Stimulated activated naive CD8-positive, alpha-beta T cell treated with anti-CD3 and anti-CD28 coated beads, Interleukin-15, Interleukin-2, amounts not matched to agents 100 U/mL and 50 U/mL, for 24 hours (primary cell): Measurements from ENCODE around the gene KIF26B.
A peak's percentile ranks its signal among the peaks of the same experiment; 100 is the strongest.
"Not testable (repeated sequence)": the region's sequence is repeated elsewhere in the genome, so short reads cannot be mapped to it uniquely, and the experiment has no call there.

Experiments
- ATAC-seq: fragments of 150-1000 bp; cut with Tn5 transposase; one replicate; pipeline ENCODE4 v1.10.0; 2021
- DNase-seq: peaks from one replicate; pipeline ENCODE4 v3.0.0; 2021

Gene KIF26B

DNA sequence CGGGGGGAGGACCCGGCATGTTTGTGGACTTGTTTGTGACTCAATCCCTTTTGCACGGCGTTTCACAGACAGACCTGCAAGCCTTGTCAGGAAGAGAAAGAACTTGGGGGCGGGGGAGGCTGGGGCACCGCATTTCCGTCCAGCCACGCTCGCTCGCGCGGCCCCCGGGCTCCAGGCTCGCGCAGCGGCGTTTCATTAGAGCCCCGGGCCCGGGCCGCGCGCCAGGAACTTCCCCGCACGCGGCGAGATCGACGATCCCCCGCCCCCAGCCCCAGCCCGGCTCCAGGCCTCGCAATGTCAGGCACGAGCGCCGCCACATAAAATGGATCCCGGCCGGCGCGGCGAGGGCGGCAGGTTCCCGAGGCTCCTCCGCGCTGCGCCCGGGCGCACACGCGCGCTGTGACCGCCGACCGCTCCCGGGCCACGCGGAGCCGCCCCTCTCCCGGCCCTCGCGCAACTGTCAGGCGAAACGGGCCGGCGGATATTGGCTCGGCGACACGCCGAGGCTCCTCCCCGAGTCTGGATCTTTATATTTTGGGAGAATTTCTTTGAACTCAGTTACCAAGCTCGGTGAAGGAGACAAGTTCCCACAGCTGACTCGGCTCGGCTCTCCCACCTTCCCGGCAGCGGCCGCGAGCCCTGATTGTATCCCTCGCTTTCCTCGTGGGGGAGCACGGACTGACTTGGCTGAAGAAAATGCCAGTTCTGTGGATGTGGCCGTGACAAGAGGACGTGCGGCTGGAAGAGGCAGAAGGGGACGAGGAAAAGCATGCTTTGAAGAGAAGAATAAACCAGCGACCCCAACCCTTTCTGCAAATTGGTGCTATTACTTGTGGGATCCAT is at the start of gene KIF26B:
TSS of gene KIF26B (plus strand) at position 557 of the 843 bp plus-strand sequence. CDS start 440 bp downstream, outside the sequence.
- ATAC-seq (no peak), DNase-seq (peak; percentile 44)

DNA sequence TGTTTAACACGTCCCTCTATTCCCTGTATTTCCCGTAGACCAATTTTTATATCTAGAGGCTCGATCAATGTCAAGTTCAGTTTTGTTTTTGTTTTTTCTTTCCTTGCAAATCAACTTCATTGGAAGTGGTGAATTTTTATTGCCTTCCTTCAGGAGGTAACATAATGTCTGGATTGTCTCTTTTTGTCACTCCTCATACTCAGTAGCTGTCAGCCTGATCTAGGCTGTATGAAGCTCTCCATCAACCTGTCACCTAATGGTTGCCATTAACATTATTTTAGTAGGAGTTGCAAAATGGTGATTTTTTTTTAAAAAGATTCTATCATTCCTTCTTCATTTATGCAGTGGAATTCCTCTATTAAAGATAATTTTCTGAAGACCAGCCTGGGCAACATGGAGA is 49.7 kb upstream of the KIF26B start:
- no peak for ATAC-seq

DNA sequence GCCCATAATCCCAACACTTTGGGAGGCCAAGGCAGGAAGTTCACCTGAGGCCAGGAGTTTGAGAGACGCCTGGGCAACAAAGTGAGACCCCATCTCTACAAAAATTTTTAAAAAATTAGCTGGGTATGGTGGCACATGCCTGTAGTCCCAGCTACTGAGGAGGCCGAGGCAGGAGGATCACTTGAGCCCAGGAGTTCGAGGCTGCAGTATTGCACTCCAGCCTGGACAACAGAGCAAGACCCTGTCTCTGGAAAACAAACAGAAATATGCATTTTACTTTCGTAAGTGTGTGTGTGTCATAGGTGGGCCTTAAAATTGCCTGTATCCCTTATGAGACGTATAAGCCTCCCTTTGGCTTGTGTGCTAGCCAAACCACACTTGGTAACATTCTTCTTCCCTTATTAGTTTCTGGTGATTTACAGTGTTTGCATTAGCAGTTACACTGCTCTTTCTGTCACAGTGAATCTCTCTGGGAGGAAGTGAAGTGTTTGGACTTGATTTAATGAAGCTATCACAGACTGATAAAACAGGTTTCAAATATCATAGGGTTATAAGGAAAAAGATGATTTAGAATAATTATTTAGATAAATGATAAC is 48.9 kb upstream of the KIF26B start:
- DNase-seq: no peak
- no peak for ATAC-seq

More for the DNA sequence above, 49.7 kb upstream of the KIF26B start:
- DNase-seq: no peak

DNA sequence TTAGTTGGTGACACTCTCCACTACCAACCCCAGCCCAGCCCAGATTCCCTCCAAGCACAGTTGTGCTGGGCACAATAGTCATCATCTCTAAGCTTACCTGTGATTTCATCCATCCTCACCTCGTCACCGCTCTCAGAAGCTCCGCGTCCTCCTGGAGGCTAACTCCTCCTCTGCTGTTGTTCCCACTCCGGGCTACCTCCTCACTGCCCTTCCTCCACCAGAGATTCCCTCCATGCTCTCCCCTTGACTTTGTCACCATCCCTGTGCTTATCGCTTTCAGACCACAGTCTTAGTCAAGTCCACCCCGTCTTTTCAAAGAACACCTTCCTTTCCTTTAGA is 47.0 kb upstream of the KIF26B start:
- DNase-seq (no peak), ATAC-seq (no peak)

DNA sequence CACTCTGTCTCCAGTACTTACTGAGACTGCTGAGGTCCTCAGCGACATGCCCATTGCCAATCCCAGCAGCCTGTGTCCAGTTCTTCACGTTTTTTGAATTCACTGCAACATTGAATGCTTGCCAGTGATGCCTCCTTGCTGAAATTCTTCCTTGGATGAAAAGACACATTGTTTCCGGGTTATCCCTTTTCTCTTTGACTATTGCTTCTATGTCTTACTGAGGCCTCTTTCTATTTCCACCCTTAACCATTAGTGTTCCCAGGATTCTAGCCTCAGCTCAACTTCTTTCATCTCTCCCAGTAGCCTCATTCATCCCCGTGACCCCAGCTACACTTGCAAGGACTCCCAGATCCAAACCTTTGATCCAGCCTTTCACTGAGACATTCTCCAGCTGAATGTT is 46.5 kb upstream of the KIF26B start:
- no peak for DNase-seq
- no peak for ATAC-seq

DNA sequence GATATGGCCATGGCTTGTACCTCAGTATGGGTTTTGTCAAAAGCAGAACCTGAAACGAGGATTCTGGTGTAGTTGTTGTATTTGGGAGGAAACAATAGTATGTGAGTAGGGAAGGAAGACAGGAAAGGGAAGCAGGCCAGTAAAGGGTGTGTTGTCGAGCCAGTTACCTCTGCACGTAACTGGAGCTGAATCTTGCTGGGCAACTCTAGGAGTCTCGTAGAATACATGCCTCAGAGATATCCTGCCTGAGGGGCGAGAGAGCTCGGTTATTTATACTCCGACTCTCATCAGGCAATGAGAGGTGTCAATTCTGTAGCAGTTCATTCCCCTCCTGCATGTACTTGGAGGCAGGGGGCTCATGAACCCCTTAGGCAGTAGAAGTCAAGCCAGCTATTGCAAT is 45.9 kb upstream of the KIF26B start:
- no peak for DNase-seq
- no peak for ATAC-seq

DNA sequence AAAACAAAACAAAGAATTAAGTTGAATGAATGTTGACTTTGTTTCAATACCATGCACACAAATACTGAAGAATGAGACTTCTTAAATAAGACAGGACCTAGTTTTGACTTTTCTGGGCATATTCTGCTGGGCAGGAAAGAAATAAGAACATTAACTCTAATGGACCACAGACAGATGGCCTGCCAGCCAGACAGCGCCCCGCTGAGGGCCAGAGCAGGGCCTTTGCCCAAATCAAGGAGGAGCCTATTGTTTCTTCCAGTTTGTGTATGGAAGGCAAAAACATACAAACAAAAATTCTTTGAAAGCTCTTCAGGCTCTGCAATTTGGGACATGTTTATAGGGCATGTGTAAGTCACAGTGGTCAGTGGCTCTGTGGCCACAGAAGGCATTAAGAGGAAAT is 44.4 kb upstream of the KIF26B start:
- DNase-seq (no peak), ATAC-seq (no peak)

DNA sequence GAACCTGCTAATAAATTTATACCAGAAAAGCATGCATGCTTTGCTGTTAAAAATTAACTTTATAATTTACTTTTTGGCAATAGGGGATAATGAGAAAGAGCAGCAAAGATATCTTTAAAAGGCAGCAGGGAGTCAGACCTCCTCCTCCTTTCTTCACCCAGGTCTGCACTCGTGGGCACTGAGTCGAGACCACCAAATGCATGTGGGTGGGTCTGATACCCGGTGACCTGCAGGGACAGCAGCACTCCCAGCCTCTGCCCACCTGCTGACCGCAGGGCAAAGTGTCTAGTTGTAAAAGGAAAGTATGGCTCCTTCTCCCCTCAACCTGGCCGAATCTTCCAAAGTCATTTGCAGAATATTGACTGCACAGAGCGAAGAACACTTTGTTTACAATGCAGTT is 43.7 kb upstream of the KIF26B start:
- ATAC-seq (no peak), DNase-seq (no peak)

DNA sequence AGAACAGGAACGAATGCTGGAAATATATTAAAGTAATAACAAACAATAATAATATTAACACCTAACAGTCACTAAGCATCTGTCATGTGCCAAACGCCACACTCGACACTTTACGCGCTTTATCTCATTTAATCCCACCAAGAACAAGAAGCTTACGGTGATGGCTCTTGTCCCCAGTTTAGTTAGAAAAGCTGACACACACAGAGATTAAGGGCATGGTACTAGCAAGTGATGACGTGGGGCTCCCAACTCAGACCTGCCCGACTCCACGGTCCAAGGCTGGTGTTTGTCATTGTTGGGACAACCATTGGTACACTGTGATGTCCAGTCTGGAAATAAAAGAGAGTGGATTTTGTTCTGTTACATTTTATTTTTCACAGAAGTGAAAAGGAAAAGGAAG is 41.1 kb upstream of the KIF26B start:
- ATAC-seq (no peak), DNase-seq (no peak)

DNA sequence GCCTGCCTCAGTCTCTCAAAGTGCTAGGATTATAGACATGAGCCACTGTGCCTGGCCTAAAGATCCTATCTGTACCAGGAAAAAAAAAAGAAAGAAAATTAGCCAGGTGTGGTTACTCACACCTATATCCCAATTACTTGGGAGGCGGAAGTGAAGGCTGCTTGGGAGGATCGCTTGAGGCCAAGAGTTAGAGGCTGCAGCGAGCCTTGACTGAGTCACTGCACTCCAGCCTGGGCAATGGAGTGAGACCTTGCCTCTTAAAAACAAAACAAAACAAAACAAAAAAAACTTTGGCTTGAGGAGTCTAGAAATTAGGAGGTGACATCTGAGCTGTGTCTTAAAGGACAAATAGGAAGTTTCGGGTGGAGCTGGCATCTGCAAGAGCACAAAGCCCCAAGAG is 38.7 kb upstream of the KIF26B start:
- no peak for DNase-seq
- no peak for ATAC-seq

DNA sequence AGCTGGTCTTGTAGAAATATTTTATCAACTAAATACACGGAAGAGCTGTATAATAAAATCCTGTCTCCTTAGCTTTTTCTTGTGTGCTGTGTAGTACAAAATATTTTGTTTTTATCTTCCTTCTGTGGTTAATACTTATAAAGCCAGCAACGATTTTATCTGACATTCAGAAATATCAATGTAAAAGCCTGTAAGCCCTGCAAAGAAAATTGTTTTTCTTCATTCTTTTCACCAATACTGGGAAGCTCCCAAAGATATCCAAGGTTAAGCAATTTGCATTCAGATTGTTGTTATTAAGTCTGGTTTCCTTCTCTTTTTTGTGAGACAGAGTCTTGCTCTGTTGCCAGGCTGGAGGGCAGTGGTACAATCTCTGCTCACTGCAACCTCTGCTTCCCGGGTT is 38.0 kb upstream of the KIF26B start:
- DNase-seq: no peak
- no peak for ATAC-seq

DNA sequence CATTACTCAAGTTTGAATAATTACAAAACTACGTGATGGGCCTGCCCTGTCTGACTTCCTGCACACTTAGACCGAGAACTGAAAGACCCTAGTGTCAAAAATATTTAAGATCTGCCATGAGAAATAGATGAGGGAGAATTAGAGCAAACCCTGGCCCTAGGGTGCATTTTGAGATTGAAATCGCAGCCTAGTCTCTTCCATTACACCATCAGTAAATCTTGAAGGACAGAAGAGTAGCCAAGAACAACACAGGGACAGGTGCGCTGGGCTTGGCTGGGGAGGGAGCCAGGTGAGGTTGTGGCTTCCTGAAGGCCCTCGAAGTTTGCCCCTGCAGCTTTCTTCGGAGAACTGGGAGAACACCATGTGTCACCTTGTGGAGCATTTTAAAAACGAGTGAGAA is 36.7 kb upstream of the KIF26B start:
- DNase-seq (no peak), ATAC-seq (no peak)

DNA sequence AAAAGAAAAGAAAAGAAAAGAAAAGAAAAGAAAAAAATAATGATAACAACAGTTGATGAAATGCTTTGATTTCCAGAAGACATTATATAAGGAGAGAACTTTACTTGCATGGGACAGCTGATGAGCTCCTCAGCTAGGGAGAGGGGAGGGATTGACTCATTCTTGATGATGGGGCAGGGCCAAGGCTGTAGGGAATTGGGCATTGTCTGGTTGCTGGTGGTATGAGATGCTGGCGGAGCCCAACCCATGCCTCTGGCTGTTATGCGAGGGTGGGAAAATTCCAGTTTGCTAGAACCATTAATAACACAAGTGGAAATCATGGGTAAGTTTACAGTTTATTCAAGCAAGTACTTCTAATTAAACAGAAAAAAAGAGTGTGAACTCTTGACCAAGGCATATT is 36.0 kb upstream of the KIF26B start:
- ATAC-seq (no peak), DNase-seq (no peak)

DNA sequence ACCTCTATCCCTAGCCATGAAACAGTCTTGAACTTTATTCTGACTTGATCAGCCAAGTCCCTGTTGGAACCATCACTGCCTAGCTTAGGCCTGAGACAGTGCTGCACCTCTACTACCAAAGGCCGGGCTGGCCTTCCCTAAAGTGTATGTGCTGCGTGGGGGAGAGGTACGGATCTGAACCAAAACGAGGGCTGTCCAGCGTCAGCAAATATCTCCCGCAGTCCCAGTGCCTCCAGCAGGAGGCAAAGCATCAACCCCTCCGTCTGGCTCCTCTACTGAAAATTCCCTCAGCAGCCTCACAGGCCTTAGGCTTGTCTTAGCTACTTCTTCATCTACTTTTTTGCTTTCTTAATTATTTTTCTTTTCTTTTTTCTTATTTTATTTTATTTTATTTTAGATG is 33.3 kb upstream of the KIF26B start:
- ATAC-seq (no peak), DNase-seq (no peak)

DNA sequence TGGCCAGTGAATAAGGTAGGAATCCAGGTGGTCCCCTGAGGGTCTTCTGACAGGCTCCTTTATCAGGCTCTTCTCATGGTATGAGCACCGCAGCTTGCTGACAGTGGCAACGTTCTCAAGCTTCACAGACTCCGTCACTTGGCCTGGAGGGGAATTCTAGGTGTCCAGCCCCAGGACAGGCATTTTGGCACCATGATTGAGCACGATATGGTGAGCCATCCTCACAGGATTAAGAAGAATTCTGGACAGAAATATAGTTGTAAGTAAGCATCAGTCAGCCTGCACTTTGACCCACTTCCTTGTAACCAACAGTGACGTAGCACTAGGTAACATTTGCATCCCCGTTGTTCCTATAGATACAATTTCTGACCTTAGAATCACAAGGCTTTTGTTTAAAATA is 30.5 kb upstream of the KIF26B start:
- no peak for DNase-seq
- no peak for ATAC-seq

DNA sequence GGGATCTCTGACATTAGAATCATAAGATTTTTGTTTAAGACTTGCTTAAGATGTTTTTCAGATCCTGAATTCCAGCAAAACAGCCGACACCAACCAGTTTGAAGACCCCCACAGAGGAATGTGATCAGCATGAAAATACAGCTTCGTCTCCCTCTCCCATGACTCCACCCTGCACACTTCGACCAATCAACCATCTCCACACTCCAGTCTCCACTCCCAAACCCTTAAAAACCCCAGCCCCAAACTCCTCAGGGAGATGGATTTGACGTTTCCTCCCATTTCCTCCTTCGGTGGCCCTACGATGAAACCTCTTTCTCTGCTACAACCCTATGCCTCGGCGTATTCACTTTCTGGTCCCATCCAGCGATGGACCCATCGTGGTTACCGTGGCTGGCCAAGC is 30.1 kb upstream of the KIF26B start:
- DNase-seq (no peak), ATAC-seq (no peak)

DNA sequence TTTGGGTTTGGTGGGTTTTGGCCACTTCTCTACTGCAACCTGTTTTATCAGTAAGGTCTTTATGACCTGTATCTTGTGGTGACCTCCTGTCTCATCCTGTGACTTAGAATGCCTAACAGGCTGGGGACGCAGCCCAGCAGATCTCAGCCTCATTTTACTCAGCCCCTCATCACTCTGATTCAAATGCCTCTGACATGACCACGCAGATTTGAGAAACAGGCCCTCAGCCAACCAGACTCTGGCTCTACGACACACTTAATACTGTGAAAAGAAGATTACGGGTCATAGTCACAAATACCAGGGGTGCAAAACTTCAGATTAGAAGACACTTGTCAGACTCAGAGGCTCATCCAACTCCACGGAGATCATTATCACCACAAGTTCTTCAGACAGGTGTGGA is 28.3 kb upstream of the KIF26B start:
- ATAC-seq (no peak), DNase-seq (no peak)

DNA sequence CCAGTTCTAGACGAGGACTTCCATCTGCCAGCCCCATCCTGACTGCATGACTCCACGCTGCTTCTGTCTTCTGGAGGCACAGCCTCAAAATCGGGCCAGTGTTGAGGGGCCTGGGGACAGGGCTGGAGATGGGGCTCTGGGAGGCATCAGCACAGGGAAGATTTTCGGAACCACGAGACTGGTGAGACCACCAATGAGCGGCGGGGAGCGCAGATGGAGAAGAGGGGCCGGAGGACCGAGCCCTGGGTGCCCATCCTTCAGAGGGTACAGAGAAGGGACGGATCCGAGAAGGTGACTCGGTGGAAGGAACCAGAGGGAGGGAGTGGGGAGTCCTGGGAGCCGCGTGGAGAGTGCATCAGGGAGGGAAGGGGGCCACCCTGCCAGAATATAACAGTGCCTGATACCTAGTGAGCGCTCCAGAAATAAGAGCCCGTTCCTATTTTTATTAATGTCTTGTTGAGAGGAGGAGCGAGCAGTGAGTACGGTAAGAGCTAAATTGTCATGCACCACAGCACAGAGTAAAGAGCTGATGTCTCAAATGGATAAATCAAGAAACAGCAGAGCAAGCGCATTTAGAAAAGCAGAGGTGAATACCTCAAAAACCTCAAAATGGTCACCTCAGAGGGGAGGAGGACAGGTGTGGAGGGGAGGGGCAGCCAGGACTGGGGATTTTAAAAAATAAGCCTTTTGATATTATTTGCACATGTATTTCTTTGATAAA is 26.2 kb upstream of the KIF26B start:
- no peak for DNase-seq
- ATAC-seq: no peak

DNA sequence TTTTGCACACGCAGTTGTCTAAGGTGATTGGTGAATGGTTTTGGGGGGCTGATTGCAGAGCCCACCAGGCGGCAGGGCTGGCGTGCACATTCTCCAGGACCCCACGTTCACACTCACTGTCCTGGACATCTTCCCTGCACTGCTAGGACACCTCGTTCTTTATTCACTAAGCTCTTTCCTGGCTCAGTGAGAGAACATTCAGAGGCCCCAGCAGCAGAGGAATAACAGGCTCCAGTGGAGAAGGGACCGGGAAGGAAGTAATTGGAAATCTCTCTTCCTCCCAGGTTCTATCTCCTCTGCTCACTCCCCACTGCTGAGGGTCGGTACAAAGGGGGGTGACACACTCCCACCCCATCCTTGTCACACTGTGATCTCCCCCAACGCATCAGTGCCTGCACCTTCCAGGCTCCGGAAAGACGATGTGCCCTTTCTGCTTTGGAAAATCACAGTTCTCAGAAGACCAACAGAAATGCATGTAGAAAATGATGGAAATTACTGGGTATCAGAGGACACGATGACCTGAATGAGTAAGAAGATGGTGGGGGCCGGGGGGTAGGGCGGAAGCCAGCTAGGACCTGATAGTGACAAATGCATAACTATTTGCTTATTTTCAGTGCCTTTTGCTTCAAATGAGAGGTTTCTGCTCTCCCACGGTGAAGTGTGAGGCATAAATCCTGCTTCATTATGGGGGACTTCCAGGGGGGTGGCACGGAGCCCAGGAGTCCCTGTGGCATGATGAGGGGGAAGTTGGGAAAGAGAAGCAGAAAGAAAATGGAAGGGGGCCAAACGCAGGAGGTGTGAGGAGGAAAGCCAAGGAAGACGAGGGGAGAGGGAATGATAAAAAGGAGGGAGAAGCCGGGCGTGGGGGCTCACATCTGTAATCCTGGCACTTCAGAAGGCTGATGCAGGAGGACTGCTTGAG is 25.2 kb upstream of the KIF26B start:
- no peak for ATAC-seq
- no peak for DNase-seq

DNA sequence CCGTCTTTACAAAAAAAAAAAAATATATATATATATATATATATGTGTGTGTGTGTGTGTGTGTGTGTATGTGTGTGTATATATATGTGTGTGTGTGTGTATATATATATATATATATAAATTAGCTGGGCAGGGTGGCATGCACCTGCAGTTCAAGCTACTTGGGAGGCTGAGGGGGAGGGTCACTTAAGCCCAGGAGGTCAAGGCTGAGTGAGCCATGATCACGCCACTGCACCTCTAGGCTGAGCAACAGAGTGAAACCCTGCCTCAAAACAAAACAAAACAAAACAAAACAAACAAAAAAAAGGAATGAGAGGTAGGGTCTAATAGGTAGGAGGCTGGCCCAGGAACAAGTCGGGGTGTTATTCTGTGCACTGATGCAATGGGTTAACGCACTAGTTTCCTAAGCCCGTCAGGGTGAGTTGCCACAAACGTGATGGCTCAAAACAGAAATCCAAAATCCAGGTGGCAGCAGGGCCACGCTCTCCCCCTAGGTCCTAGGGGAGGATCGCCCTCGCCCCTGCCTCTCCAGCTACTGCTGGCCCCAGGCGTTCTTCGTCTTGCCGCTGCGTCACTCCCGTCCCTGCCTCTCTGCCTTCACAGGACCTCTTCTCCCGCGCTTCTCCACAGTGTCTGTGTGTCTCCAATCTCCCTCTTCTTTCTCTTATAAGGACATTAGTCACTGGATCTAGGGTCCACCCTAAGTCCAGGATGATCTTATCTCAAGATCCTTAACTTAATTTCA is 24.3 kb upstream of the KIF26B start:
- ATAC-seq, DNase-seq: not testable (repeated sequence)

DNA sequence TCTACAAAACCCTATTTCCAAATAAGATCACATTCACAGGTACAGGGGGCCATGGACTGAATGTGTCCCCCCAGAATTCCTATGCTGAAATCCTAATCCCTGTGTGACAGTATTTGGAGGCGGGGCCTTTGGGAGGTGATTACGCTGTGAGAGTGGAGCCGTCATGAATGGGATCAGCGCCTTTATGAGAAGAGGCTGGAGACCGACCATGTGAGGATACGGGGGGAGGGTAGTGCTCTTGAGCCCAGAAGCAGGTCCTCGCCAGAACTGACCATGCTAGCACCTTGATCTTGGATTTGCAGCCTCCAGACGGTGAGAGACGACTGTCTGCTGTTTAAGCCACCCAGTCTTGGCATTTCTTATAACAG is 23.8 kb upstream of the KIF26B start:
- ATAC-seq (no peak), DNase-seq (no peak)

DNA sequence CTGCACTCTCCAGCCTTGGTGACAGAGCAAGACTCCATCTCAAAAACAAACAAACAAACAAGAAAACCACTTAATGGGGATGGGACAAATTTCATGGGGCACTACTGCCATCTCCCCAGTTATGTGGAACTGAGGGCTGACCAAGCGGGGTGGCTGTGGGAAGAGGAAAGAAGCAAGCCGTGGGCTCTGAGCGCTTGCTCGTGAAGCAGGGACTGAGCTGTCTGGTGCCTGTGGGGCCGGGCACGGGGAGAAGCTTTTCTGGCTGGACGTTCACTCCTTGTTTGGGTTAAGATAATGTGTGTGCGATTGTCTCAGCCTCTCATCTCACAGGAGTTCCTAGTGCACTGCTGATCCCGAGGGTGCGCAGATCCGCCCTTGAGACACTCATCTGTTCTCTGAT is 22.0 kb upstream of the KIF26B start:
- DNase-seq: no peak
- no peak for ATAC-seq
